Activated CD4-positive, alpha-beta T cell treated with anti-CD3 and anti-CD28 coated beads, Interleukin-2, amount 10 ng/mL, durations not matched to agents 24 days and 14 days (primary cell): ENCODE data around the gene CPS1. TPM values are rescaled to one million over a fixed set of nuclear protein-coding genes. Genes with fewer than 3 reads are reported as not detected.
A peak's percentile ranks its signal among the peaks of the same experiment; 100 is the strongest.

Experiments used
- DNase-seq: peaks from one replicate; pipeline ENCODE4 v3.0.0; 2022
- H3K27ac Mint-ChIP-seq: one replicate; pipeline ENCODE4 v1.8.0; 2022; ENCODE audit warnings: mild to moderate bottlenecking, mixed read lengths
- H3K27me3 Mint-ChIP-seq: one replicate; pipeline ENCODE4 v1.8.0; 2022; ENCODE audit warnings: mixed read lengths
- H3K36me3 Mint-ChIP-seq: one replicate; pipeline ENCODE4 v1.8.0; 2022; ENCODE audit warnings: low read depth, mild to moderate bottlenecking, mixed read lengths
- H3K4me1 Mint-ChIP-seq: one replicate; pipeline ENCODE4 v1.8.0; 2021; ENCODE audit warnings: mixed read lengths
- H3K4me3 Mint-ChIP-seq: one replicate; pipeline ENCODE4 v1.8.0; 2022; ENCODE audit warnings: mild to moderate bottlenecking, moderate library complexity, mixed read lengths
- H3K9me3 Mint-ChIP-seq: one replicate; pipeline ENCODE4 v1.8.0; 2021; ENCODE audit warnings: mixed read lengths
- intact Hi-C: fragments of 100-400 bp; cut with micrococcal nuclease; formaldehyde crosslinking; loops from one replicate; pipeline ENCODE4 v1.15.1; 2023
- total RNA-seq: library from RNA; stranded (reverse); gene quantifications from 2 replicates; pipeline ENCODE4 v1.2.3, GENCODE V29; 2022

The CPS1 gene
- total RNA-seq, 1 donor from 2014 or later = 0.75 TPM

- Mint-ChIP-seq H3K9me3 (no peaks in the 10 kb centered on the region), H3K27ac (no peak overlapping the region), H3K4me3 (no peak overlapping the region), H3K27me3 (no peaks in the 10 kb centered on the region), H3K36me3 (no peaks in the 10 kb centered on the region), H3K4me1 (no peaks in the 10 kb centered on the region)
- no peak for DNase-seq
- intact Hi-C loops = no loop called here
Measured at GRCh38 chr2:210558708-210559107, 2.3 kb downstream of the CPS1 start.

- Mint-ChIP-seq H3K36me3 (no peaks in the 10 kb centered on the region), H3K9me3 (no peaks in the 10 kb centered on the region), H3K27me3 (no peaks in the 10 kb centered on the region), H3K27ac (no peak overlapping the region), H3K4me3 (no peak overlapping the region), H3K4me1 (no peaks in the 10 kb centered on the region)
- DNase-seq = no peak
- intact Hi-C loops = no loop called here
Measured at GRCh38 chr2:210559182-210559581, 2.8 kb downstream of the CPS1 start.

DNA sequence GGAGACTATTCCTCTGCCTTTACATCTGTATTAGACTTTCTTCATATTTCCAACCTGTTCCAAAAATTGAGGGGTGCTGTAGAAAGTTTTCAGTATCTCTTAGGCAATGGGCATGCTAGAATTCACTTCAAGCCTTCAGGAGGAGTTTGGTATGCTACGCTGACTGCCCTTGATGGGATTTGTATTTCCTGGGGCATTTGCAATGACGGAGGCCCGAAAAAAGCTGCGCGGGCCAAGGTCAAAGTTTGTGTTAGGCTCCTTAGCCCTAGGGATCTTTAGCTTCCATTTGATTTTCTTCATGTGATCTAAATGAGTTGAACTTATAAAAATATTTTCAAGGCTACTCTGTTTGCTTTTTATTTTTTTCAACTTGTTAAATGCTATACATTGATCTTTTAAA is 5.1 kb downstream of the CPS1 start:
- Mint-ChIP-seq H3K27me3 (no peaks in the 10 kb centered on the region), H3K4me1 (no peaks in the 10 kb centered on the region), H3K27ac (no peak overlapping the region), H3K9me3 (no peaks in the 10 kb centered on the region), H3K36me3 (no peaks in the 10 kb centered on the region), H3K4me3 (no peak overlapping the region)
- DNase-seq = no peak
- intact Hi-C loops = no loop called here

- no peaks in the 10 kb centered on the region for H3K27me3 Mint-ChIP-seq
- no peak overlapping the region for H3K4me3 Mint-ChIP-seq
- no peaks in the 10 kb centered on the region for H3K9me3 Mint-ChIP-seq
- intact Hi-C loops = no loop called here
- no peaks in the 10 kb centered on the region for H3K4me1 Mint-ChIP-seq
- H3K36me3 Mint-ChIP-seq = no peaks in the 10 kb centered on the region
- DNase-seq = no peak
- H3K27ac Mint-ChIP-seq = no peak overlapping the region
Measured at GRCh38 chr2:210562091-210562490, 5.7 kb downstream of the CPS1 start.

DNA sequence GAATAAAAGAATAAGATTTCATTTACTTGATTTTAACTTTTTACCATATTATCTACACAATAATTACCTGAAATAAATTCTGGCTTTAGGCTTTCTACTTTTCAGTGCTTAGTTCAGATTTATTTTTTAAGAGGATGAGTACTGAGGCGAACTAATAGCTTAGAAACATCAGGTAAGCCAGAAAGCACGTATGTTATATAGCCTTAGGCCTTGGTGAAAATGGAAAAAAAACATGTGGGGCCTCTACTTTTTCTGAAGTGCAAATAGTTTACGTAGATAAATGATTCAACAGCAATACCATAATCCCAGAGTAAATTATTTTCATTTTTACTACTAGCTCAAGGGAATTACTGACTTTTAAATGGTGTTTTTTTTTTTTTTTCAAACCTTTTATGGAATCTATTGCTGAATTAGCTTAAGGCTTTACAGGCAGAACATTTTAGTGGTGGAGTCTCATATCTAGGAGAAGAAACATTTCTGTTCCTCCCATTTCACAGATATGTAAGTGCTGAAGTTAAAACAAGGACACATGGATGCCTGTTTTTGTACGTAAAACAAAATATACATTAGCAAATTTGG is 6.2 kb downstream of the CPS1 start:
- Mint-ChIP-seq H3K4me1 (no peaks in the 10 kb centered on the region), H3K4me3 (no peak overlapping the region), H3K27ac (no peak overlapping the region), H3K9me3 (no peaks in the 10 kb centered on the region), H3K36me3 (no peaks in the 10 kb centered on the region), H3K27me3 (no peaks in the 10 kb centered on the region)
- intact Hi-C loops = no loop called here
- no peak for DNase-seq

DNA sequence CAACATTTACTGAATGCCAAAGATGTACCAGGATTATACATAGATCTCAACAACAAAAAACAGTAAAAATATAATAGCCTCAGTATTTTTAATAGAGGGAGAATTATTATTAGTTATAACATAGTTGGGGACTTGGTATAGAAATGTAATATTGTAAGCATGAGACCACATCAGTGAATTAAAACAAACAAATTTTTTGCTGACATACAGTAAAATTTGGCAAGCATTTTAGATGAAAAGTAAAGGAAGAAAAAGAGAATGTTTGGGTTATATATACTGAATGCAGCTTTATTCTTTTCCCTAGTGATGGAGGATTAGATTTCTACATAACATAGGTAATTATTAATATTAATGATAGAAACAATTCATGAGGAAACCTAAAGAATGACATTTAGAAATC is 10.9 kb downstream of the CPS1 start:
- Mint-ChIP-seq H3K27ac (no peak overlapping the region), H3K9me3 (no peaks in the 10 kb centered on the region), H3K4me1 (no peaks in the 10 kb centered on the region), H3K36me3 (no peaks in the 10 kb centered on the region), H3K27me3 (no peaks in the 10 kb centered on the region), H3K4me3 (no peak overlapping the region)
- no peak for DNase-seq
- intact Hi-C loops = no loop called here

GRCh38 chr2:210568108-210568507 is 11.7 kb downstream of the CPS1 start:
- Mint-ChIP-seq H3K4me1 (no peaks in the 10 kb centered on the region), H3K4me3 (no peak overlapping the region), H3K27me3 (no peaks in the 10 kb centered on the region), H3K36me3 (no peaks in the 10 kb centered on the region), H3K27ac (no peak overlapping the region), H3K9me3 (no peaks in the 10 kb centered on the region)
- intact Hi-C loops = no loop called here
- DNase-seq = no peak

DNA sequence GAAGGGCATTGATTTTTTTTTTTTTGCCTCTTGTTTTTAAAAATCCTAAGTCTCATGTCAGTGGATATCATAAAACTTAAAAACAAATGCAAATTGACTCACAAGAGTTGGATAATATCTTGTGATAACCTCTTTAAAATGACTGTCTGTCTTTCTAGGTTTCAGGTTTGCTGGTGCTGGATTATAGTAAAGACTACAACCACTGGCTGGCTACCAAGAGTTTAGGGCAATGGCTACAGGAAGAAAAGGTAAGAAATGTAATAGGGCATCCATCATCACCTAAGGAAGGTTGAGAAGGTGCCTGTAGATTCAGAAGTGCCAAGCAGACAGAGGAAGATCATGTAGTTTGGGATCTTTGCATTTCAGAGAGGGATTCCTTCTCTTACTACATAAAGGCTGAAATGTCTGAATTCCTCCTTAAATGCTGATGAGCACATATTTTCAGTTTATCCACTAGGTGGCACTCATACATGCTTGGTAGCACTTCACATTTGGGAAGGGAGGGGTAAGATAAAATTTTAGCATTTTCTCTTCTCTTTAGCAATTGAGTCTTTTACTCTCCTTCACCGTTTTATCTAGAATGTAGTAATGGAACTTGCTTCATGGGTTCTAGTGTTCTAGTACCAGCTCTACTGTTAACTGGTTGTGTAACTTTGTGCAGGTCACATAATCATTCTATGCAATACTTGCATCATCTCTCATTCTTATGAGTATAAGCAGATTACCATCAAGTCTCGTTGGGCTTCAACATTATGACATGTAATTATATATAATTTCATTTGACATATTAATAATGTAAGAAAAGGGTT is 21.1 kb downstream of the CPS1 start:
- Mint-ChIP-seq H3K4me1 (no peaks in the 10 kb centered on the region), H3K27me3 (no peaks in the 10 kb centered on the region), H3K27ac (no peak overlapping the region), H3K4me3 (no peak overlapping the region), H3K9me3 (no peaks in the 10 kb centered on the region), H3K36me3 (no peaks in the 10 kb centered on the region)
- DNase-seq = peak; percentile 59
- intact Hi-C loops = loop anchor here (1.0 kb wide), 1 partner anchor 581 kb away; no protein-coding TSS in a partner anchor

DNA sequence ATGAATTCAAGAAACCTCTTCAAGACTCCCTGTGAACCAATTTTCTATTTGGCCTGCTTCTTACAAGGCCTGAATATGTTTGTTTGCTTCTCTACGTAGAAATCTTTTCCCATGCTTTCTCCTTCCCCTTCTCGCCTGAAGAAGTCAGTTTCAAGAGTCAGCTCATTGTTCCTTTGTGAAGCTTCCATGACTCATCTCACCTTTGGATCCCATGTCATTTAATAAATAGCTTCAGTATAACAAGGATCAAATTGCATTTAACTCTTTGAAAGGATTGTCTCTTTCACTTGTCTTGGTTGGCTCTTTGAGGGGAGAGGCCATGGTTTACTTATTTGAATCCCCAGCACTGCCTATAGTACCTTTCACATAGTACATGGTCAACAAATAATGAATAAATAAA is 28.4 kb downstream of the CPS1 start:
- no peaks in the 10 kb centered on the region for H3K4me1 Mint-ChIP-seq
- H3K9me3 Mint-ChIP-seq = no peaks in the 10 kb centered on the region
- DNase-seq = no peak
- no peaks in the 10 kb centered on the region for H3K36me3 Mint-ChIP-seq
- H3K4me3 Mint-ChIP-seq = no peak overlapping the region
- H3K27ac Mint-ChIP-seq = no peak overlapping the region
- H3K27me3 Mint-ChIP-seq = no peaks in the 10 kb centered on the region
- intact Hi-C loops = no loop called here

DNA sequence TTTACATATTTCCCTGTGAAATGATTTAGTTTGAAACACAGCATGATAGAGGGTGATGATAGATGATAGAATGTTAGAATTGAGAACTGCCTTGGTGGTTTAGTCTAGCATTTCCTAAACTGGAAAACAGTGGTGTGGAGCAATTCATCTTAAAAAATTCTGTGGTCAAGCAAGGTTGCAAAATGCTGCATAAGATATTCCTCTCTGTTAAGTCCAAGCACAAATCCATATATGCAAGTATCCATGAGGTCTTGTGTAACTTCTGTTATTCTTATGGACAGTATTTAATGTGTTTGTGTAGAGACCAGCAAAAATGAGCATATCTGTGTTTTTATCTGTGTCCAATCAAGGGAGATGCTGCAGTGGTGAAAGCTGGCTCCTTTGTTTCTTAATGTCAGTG is 30.0 kb downstream of the CPS1 start:
- no peaks in the 10 kb centered on the region for H3K9me3 Mint-ChIP-seq

GRCh38 chr2:210591663-210592062 is 35.3 kb downstream of the CPS1 start:
- Mint-ChIP-seq H3K27ac (no peak overlapping the region), H3K4me1 (no peaks in the 10 kb centered on the region), H3K9me3 (no peaks in the 10 kb centered on the region), H3K4me3 (no peak overlapping the region), H3K36me3 (no peaks in the 10 kb centered on the region), H3K27me3 (no peaks in the 10 kb centered on the region)
- DNase-seq = no peak
- intact Hi-C loops = no loop called here

More for the DNA sequence above, 30.0 kb downstream of the CPS1 start:
- intact Hi-C loops = no loop called here
- no peaks in the 10 kb centered on the region for H3K4me1 Mint-ChIP-seq
- DNase-seq = no peak
- H3K27ac Mint-ChIP-seq = no peak overlapping the region
- H3K4me3 Mint-ChIP-seq = no peak overlapping the region
- H3K27me3 Mint-ChIP-seq = no peaks in the 10 kb centered on the region
- no peaks in the 10 kb centered on the region for H3K36me3 Mint-ChIP-seq

DNA sequence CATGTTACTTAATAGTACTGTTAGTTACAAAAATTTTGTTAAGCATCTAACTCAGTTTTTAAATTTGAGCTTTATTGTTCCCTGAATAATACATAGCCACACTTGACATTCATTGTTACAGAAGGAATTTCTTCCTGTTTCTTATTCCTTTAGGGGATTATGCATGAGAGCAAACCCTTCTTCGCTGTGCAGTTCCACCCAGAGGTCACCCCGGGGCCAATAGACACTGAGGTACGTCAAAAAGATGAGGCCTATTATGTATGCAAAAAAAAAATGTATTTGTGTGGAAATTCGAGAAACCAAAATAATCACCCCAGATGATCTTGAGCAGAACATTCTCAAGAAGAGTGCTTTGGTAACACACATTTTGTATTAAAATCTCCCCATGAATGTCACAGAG is 36.3 kb downstream of the CPS1 start:
- Mint-ChIP-seq H3K27ac (no peak overlapping the region), H3K9me3 (no peaks in the 10 kb centered on the region), H3K4me1 (no peaks in the 10 kb centered on the region), H3K36me3 (no peaks in the 10 kb centered on the region), H3K27me3 (no peaks in the 10 kb centered on the region), H3K4me3 (no peak overlapping the region)
- intact Hi-C loops = no loop called here
- no peak for DNase-seq

GRCh38 chr2:210593166-210593565 is 36.8 kb downstream of the CPS1 start:
- Mint-ChIP-seq H3K4me3 (no peak overlapping the region), H3K27ac (no peak overlapping the region), H3K9me3 (no peaks in the 10 kb centered on the region), H3K27me3 (no peaks in the 10 kb centered on the region), H3K36me3 (no peaks in the 10 kb centered on the region), H3K4me1 (no peaks in the 10 kb centered on the region)
- DNase-seq = no peak
- intact Hi-C loops = no loop called here

DNA sequence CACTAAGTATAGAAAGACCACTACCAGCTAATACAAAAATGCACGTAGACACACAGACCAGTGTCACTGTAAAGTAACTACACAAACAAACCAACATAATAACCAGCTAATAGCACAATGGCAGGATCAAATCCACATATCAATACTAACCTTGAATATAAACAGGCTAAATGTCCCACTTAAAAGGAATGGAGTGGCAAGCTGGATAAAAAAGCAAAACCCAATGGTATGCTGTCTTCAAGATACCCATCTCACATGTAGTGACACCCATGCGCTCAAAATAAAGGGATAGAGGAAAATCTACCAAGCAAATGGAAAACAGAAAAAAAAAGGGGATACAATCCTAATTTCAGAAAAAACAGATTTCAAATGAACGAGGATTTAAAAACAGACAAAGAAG is 41.8 kb downstream of the CPS1 start:
- DNase-seq = no peak
- Mint-ChIP-seq H3K27ac (no peak overlapping the region), H3K36me3 (no peaks in the 10 kb centered on the region), H3K4me1 (no peaks in the 10 kb centered on the region), H3K4me3 (no peak overlapping the region), H3K9me3 (no peaks in the 10 kb centered on the region), H3K27me3 (no peaks in the 10 kb centered on the region)
- intact Hi-C loops = no loop called here

DNA sequence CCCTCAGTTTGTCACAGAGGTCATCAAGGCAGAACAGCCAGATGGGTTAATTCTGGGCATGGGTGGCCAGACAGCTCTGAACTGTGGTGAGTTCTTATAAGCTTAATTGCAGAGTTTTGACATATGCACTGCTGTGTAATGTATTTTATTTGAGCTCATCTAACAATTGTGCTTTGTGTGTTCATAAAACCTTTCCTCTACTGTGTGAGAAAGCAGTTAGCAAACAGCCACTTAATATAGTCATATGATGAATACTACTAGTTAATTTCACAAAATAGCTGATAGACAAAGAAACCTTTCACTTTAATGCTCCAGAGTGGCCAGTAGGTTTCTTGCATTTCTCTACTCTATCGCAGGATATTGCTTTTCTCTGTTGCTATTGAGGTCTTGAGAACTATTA is 43.1 kb downstream of the CPS1 start:
- no peaks in the 10 kb centered on the region for H3K9me3 Mint-ChIP-seq
- H3K27ac Mint-ChIP-seq = no peak overlapping the region
- no peaks in the 10 kb centered on the region for H3K27me3 Mint-ChIP-seq
- no peaks in the 10 kb centered on the region for H3K4me1 Mint-ChIP-seq
- DNase-seq = no peak
- no peaks in the 10 kb centered on the region for H3K36me3 Mint-ChIP-seq
- H3K4me3 Mint-ChIP-seq = no peak overlapping the region
- intact Hi-C loops = no loop called here
